B cell (primary cell): Measurements from ENCODE around the gene EXOC4. TPM values are rescaled to one million over a fixed set of nuclear protein-coding genes. Genes with fewer than 3 reads are reported as not detected.

Experiments used
- ATAC-seq: fragments of 200-7000 bp; cut with Tn5 transposase; one replicate; pipeline ENCODE4 v1.10.0; 2021; ENCODE audit warnings: low read depth, mild to moderate bottlenecking, moderate number of reproducible peaks, moderate library complexity
- CTCF ChIA-PET: fragments of 350-600 bp; sonication (Branson Sonifier 250); formaldehyde crosslinking; loops from one replicate; lab custom pipeline; 2021; ENCODE audit warnings: antibody characterized with exemption, inconsistent platforms; lab: Charles Lee
- POLR2A ChIA-PET: fragments of 350-600 bp; sonication (Branson Sonifier 250); formaldehyde crosslinking; loops from one replicate; lab custom pipeline; 2021; ENCODE audit warnings: antibody characterized with exemption; lab: Charles Lee
- DNase-seq: peaks from one replicate; pipeline ENCODE4 v3.0.0; 2013
- H2AFZ ChIP-seq: 2 replicates; pipeline ENCODE4 v1.6.1; 2012; ENCODE audit warnings: mild to moderate bottlenecking, low read depth, low read length; ENCODE audit not compliant: insufficient read depth, poor library complexity, severe bottlenecking
- H3K27ac ChIP-seq, 2 donors: 1 replicate in 1 of 2; 2 replicates in 1 of 2; pipeline ENCODE4 v1.5.1; 2012 to 2013; ENCODE audit warnings: low read length in 2 of 2, mild to moderate bottlenecking in 2 of 2, moderate library complexity in 1 of 2
- H3K27me3 ChIP-seq, 4 experiments: fragments of 200-600 bp in 1 of 4; sonication (generic) in 1 of 4; replicated peaks in 1 of 4; 1 replicate in 2 of 4; 2 replicates in 2 of 4; pipeline versions ENCODE4 v1.6.1 to v1.7.0; 2013 to 2016; ENCODE audit warnings: low read length in 3 of 4, mild to moderate bottlenecking in 2 of 4, mixed read lengths in 1 of 4, moderate library complexity in 1 of 4; ENCODE audit not compliant: insufficient read depth in 4 of 4, control insufficient read depth in 3 of 4; ENCODE audit errors: control extremely low read depth in 1 of 4
- H3K36me3 ChIP-seq, 2 experiments: replicated peaks in 1 of 2; 1 replicate in 1 of 2; 2 replicates in 1 of 2; pipeline versions ENCODE4 v1.6.1 to v1.7.1; 2013; ENCODE audit warnings: low read length in 1 of 2; ENCODE audit not compliant: insufficient read depth in 2 of 2, control insufficient read depth in 1 of 2; ENCODE audit errors: control extremely low read depth in 1 of 2, extremely low read depth in 1 of 2
- H3K4me1 ChIP-seq, 2 donors: fragments of 200-600 bp in 1 of 2; sonication (generic) in 1 of 2; 1 replicate in 1 of 2; 2 replicates in 1 of 2; pipeline versions ENCODE4 v1.5.1 to v1.6.1; 2013 to 2017; ENCODE audit warnings: low read length in 2 of 2; ENCODE audit not compliant: control insufficient read depth in 2 of 2, insufficient read depth in 2 of 2
- H3K4me2 ChIP-seq: replicated peaks from 2 replicates; pipeline ENCODE3; 2012; ENCODE audit warnings: mild to moderate bottlenecking, low read depth, low read length; ENCODE audit not compliant: poor library complexity, severe bottlenecking
- H3K4me3 ChIP-seq, 5 experiments: fragments of 200-600 bp in 1 of 5; sonication (generic) in 1 of 5; 1 replicate in 3 of 5; 2 replicates in 2 of 5; pipeline versions ENCODE4 v1.5.1 to v1.7.0; 2011 to 2016; ENCODE audit warnings: low read length in 4 of 5, mild to moderate bottlenecking in 4 of 5, low read depth in 2 of 5, control low read depth in 1 of 5, moderate library complexity in 1 of 5; ENCODE audit not compliant: insufficient read depth in 1 of 5; ENCODE audit errors: control extremely low read depth in 1 of 5, extremely low read depth in 1 of 5
- H3K79me2 ChIP-seq: fragments of 200-600 bp; sonication (generic); one replicate; pipeline ENCODE4 v1.6.0; 2016; ENCODE audit warnings: low read length; ENCODE audit not compliant: control insufficient read depth, insufficient read depth
- H3K9ac ChIP-seq: fragments of 200-600 bp; sonication (generic); 2 replicates; pipeline ENCODE4 v1.6.1; 2017; ENCODE audit warnings: mild to moderate bottlenecking, low read length, moderate library complexity
- H3K9me3 ChIP-seq, 3 donors: one replicate each; pipeline versions ENCODE4 v1.6.1 to v1.7.1; 2013; ENCODE audit warnings: low read length in 2 of 3; ENCODE audit not compliant: control insufficient read depth in 2 of 3, insufficient read depth in 1 of 3; ENCODE audit errors: control extremely low read depth in 1 of 3
- H4K20me1 ChIP-seq: 2 replicates; pipeline ENCODE4 v1.6.0; 2012; ENCODE audit warnings: mild to moderate bottlenecking, low read length; ENCODE audit not compliant: insufficient read depth, control insufficient read depth, poor library complexity, severe bottlenecking
- H3K27ac Mint-ChIP-seq: one replicate; pipeline ENCODE4 v1.8.0; 2021; ENCODE audit warnings: mixed read lengths
- H3K27me3 Mint-ChIP-seq: one replicate; pipeline ENCODE4 v1.8.0; 2021; ENCODE audit warnings: mixed read lengths
- H3K4me1 Mint-ChIP-seq: one replicate; pipeline ENCODE4 v1.8.0; 2021; ENCODE audit warnings: mixed read lengths
- H3K4me3 Mint-ChIP-seq: one replicate; pipeline ENCODE4 v1.8.0; 2021; ENCODE audit warnings: mixed read lengths
- H3K9me3 Mint-ChIP-seq: one replicate; pipeline ENCODE4 v1.8.0; 2022; ENCODE audit warnings: mixed read lengths; ENCODE audit not compliant: insufficient read depth
- CTCF ChIP-seq: fragments of 200-600 bp; IDR thresholded peaks from one replicate; pipeline ENCODE4 v1.8.0; 2022; ENCODE audit warnings: antibody characterized with exemption, mild to moderate bottlenecking
- EZH2 ChIP-seq: IDR thresholded peaks from 2 replicates; pipeline ENCODE4 v1.6.1; 2012; ENCODE audit warnings: borderline replicate concordance, low read depth, mild to moderate bottlenecking, moderate library complexity, low read length; ENCODE audit not compliant: insufficient read depth, poor library complexity, severe bottlenecking
- WGBS: methylation state at CpG from one replicate; pipeline ENCODE4 v1.1.5; 2013; ENCODE audit warnings: missing lambda C conversion rate; ENCODE audit not compliant: insufficient coverage; 5-methylcytosine and 5-hydroxymethylcytosine counted together
- intact Hi-C: fragments of 100-400 bp; cut with micrococcal nuclease; formaldehyde crosslinking; loops from one replicate; pipeline ENCODE4 v1.10.0; 2022
- polyA plus RNA-seq: library from polyadenylated mRNA; depleted of rRNA; stranded (reverse); fragments of >200 nt; gene quantifications from 2 replicates; pipeline ENCODE4 v1.2.3, GENCODE V29; 2012
- total RNA-seq, 2 donors: library from RNA; stranded (reverse); fragments of 120-200 nt in 1 of 2; gene quantifications; 1 replicate in 1 of 2; 2 replicates in 1 of 2; pipeline versions ENCODE4 v1.2.3 to v1.2.4, GENCODE V29; 2013 to 2022

The EXOC4 gene
- total and polyA plus RNA-seq, 2 donors (not counting 1 experiment from before 2014, with no cell fraction given), result 16.7 to 135 TPM

DNA sequence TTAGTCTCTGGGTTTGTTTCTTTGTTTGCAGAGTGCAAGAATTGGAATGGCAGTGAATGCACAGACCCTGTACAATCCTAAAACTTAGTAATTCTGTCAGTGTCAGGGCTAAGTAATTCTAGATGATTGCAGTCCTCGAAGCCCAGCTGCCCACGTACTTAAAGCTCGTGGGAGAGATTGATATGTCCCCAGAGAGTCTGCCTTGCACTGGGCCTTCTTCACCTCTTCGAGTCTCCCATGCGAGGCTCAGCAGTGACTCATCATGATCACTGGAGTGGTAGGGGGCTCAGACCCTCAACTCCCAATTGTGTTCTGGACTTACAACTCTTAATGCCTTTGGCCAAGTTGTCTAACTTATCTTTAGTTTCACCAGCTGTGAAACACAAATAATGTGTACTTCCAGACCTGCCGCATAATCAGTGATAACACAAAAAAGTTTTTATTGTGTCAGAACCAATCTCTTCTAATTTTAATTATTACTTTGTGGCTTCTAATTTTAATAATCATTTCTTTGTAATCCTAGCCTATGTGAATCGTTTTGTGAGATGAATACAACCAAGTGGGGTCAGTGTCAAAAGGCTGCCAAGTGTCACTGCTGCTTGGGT is 528.7 kb downstream of the EXOC4 start:
- Histone ChIP-seq H3K9me3 (peaks cover 1 to 5% (median 3%) of the 10 kb centered on the region in 3 donors), H4K20me1 (no peaks in the 10 kb centered on the region), H3K27me3 (no peaks in the 10 kb centered on the region), H3K4me1 (no peaks in the 10 kb centered on the region), H3K9ac (no peak overlapping the region), H3K36me3 (no peaks in the 10 kb centered on the region), H3K4me2 (no peak overlapping the region), H3K27ac (no peak overlapping the region), H3K4me3 (no peak overlapping the region), H3K79me2 (no peaks in the 10 kb centered on the region), H2AFZ (no peak overlapping the region)
- CTCF ChIA-PET, result interaction anchor here (1.2 kb wide), 1 partner anchor 10 kb away, joined by 3 read pairs; no protein-coding TSS in a partner anchor
- POLR2A ChIA-PET, result no interaction called here
- TF ChIP-seq EZH2, result no peak
- TF ChIP-seq CTCF, result no peak
- Mint-ChIP-seq H3K27me3 (no peaks in the 10 kb centered on the region), H3K4me3 (no peak overlapping the region), H3K27ac (no peak overlapping the region), H3K4me1 (no peaks in the 10 kb centered on the region), H3K9me3 (peaks cover 8% of the 10 kb centered on the region)
- intact Hi-C loops, result no loop called here
- WGBS, result 96% methylated on average over 6 of the region's 7 CpGs
- ATAC-seq (no peak), DNase-seq (no peak)

DNA sequence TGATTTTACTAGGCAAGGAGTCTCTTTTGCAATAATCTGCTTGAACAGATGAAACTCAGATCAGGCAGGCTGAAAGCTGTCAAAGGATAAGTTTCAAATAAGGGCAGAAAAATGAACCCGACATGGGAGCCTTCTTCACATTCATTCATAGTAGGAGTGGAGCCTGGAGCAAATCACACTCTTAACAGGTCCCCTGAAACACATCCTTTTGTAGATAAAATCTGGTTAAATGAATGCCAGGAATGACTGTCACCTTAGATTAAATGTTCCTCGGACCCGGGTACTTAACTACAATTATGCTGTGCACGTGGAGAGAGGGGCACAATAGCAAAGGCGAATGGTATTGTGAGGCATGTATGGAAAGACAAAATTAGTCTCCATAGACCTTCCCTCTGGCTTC is 529.6 kb downstream of the EXOC4 start:
- Histone ChIP-seq H3K4me1 (no peaks in the 10 kb centered on the region), H3K27me3 (no peaks in the 10 kb centered on the region), H3K79me2 (no peaks in the 10 kb centered on the region), H4K20me1 (no peaks in the 10 kb centered on the region), H2AFZ (no peak overlapping the region), H3K4me2 (no peak overlapping the region), H3K9ac (no peak overlapping the region), H3K36me3 (no peaks in the 10 kb centered on the region), H3K4me3 (no peak overlapping the region), H3K9me3 (peaks cover 1 to 5% (median 3%) of the 10 kb centered on the region in 3 donors), H3K27ac (no peak overlapping the region)
- DNase-seq, result no peak
- WGBS, result no CpG with 5 or more reads among the region's 5 CpGs
- Mint-ChIP-seq H3K27me3 (no peaks in the 10 kb centered on the region), H3K9me3 (peaks cover 8% of the 10 kb centered on the region), H3K4me3 (no peak overlapping the region), H3K4me1 (no peaks in the 10 kb centered on the region), H3K27ac (no peak overlapping the region)
- TF ChIP-seq CTCF (no peak), EZH2 (no peak)
- ChIA-PET CTCF (no interaction called here), POLR2A (no interaction called here)
- ATAC-seq, result no peak
- intact Hi-C loops, result no loop called here
